Measurements from ENCODE around the gene TADA3. TPM values are rescaled to one million over a fixed set of nuclear protein-coding genes. Genes with fewer than 3 reads are reported as not detected.
A peak's percentile ranks its signal among the peaks of the same experiment; 100 is the strongest.

The TADA3 gene
- total and polyA plus RNA-seq, 9 of the 15 experiments (the other 6 are each of a cell fraction or from before 2014, with no cell fraction given) = 4.1 to 110 (median 74.8) TPM

DNA sequence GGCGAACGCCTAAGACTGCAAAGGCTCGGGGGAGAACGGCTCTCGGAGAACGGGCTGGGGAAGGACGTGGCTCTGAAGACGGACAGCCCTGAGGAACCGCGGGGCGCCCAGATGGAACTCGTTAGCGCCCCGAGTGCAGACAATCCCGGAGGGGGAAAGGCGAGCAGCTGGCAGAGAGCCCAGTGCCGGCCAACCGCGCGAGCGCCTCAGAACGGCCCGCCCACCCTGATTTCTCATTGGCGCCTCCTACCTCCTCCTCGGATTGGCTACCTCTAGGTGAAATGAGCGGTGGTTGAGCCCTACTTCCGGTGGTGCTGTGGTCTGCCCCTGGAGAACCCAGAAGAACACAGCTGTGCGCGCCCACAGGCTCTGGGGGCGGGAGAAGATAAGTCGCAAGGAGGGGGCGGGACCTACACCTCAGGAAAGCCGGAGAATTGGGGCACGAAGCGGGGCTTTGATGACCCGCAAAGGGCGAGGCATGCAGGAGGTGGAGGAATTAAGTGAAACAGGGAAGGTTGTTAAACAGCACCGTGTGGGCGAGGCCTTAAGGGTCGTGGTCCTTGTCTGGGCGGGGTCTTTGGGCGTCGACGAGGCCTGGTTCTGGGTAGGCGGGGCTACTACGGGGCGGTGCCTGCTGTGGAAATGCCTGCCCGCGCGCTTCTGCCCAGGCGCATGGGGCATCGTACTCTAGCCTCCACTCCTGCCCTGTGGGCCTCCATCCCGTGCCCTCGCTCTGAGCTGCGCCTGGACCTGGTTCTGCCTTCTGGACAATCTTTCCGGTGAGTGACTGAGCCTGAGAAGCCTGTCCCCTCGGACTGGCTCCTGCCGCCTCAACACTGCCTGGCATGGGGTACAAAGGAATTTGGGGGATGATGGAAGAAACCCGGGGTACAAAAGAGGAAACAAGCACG is 42.4 kb downstream of the TADA3 start, which contains the start of gene OGG1 (continued):
- TF ChIP-seq CEBPZ (IDR thresholded peaks at IDR 0.05; ENCODE audit: borderline replicate concordance, low read depth, low read length) (no peak), PHF20 (IDR thresholded peaks at IDR 0.05; ENCODE audit: partially characterized antibody) (no peak), ZNF695 (CRISPR knock-in tag; IDR thresholded peaks at IDR 0.05) (no peak), SUPT5H (IDR thresholded peaks at IDR 0.05) (peak; percentile 82), NFE2L1 (tag; IDR thresholded peaks at IDR 0.05; ENCODE audit: borderline replicate concordance, low read depth) (no peak), KLF10 (CRISPR knock-in tag; IDR thresholded peaks at IDR 0.05) (no peak), HNRNPLL (IDR thresholded peaks at IDR 0.05; ENCODE audit: low read depth, low read length, poor library complexity, severe bottlenecking) (no peak), CBX2 (IDR thresholded peaks at IDR 0.05; ENCODE audit: insufficient read depth, low read length, poor library complexity, severe bottlenecking) (no peak), RBM14 (IDR thresholded peaks at IDR 0.05; ENCODE audit: borderline replicate concordance, insufficient read depth, low read depth, low read length) (no peak), ZNF76 (CRISPR knock-in tag; IDR thresholded peaks at IDR 0.05; ENCODE audit: borderline replicate concordance) (no peak), ZNF707 (CRISPR knock-in tag; conservative IDR thresholded peaks at IDR 0.05) (no peak), NFE2 (IDR thresholded peaks at IDR 0.05; ENCODE audit: low read depth) (no peak), NCOA6 (IDR thresholded peaks at IDR 0.05) (no peak), CEBPB (tag; IDR thresholded peaks at IDR 0.05) (no peak), YY1 (IDR thresholded peaks at IDR 0.05; ENCODE audit: borderline replicate concordance in 1 of 3, control insufficient read depth in 1 of 3, extremely low read depth in 1 of 3, insufficient read depth in 3 of 3, insufficient read length in 1 of 3, insufficient replicate concordance in 2 of 3, low read depth in 1 of 3, low read length in 2 of 3) (peak in 1 of 3 experiments; percentile 47), ZBTB12 (CRISPR knock-in tag; IDR thresholded peaks at IDR 0.05) (no peak)
- TF ChIP-seq, protein P1, sequence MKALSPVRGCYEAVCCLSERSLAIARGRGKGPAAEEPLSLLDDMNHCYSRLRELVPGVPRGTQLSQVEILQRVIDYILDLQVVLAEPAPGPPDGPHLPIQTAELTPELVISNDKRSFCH (CRISPR knock-in tag; IDR thresholded peaks at IDR 0.05) = no peak
- TF ChIP-seq, protein P1 (tag; IDR thresholded peaks at IDR 0.05) = no peak
- TF ChIP-seq, protein P2, sequence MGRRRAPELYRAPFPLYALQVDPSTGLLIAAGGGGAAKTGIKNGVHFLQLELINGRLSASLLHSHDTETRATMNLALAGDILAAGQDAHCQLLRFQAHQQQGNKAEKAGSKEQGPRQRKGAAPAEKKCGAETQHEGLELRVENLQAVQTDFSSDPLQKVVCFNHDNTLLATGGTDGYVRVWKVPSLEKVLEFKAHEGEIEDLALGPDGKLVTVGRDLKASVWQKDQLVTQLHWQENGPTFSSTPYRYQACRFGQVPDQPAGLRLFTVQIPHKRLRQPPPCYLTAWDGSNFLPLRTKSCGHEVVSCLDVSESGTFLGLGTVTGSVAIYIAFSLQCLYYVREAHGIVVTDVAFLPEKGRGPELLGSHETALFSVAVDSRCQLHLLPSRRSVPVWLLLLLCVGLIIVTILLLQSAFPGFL (CRISPR knock-in tag; IDR thresholded peaks at IDR 0.05) = no peak

Data from K562 (cell line).